HCT116 (cell line): ENCODE results near the gene PHACTR1. TPM values are rescaled to one million over a fixed set of nuclear protein-coding genes. Genes with fewer than 3 reads are reported as not detected.
A peak's percentile ranks its signal among the peaks of the same experiment; 100 is the strongest.

Source experiments
- ATAC-seq: fragments of 200-7000 bp; cut with Tn5 transposase; 2 replicates; pipeline ENCODE4 v1.9.1; 2020; ENCODE audit warnings: mild to moderate bottlenecking, moderate library complexity
- BruUV-seq: library from RNA; stranded (reverse); fragments of 400-500 nt; replicated peaks from 2 replicates; lab custom pipeline; 2021; lab: Mats Ljungman, UMichigan
- CTCF ChIA-PET: fragments of 300-600 bp; sonication (Branson Sonifier 250); formaldehyde crosslinking; loops from one replicate; lab custom pipeline; 2021; ENCODE audit warnings: antibody characterized with exemption; lab: Charles Lee
- POLR2A ChIA-PET: fragments of 300-600, 350-600 bp; sonication (Branson Sonifier 250); formaldehyde crosslinking; loops from one replicate; lab custom pipeline; 2021; ENCODE audit warnings: antibody characterized with exemption; lab: Charles Lee
- RAD21 ChIA-PET, 2 experiments: fragments of 300-600 bp; sonication (Branson Sonifier 250); formaldehyde crosslinking; loops; one replicate each; lab custom pipeline; 2023; ENCODE audit warnings: low total read pairs in 2 of 2; ENCODE audit not compliant: uncharacterized antibody in 2 of 2, unreplicated experiment in 2 of 2, low non-redundant PET in 1 of 2; lab: Charles Lee
- DNase-seq: peaks from one replicate; pipeline ENCODE4 v3.0.0-alpha.2; 2010; ENCODE audit warnings: low read depth, low spot score
- H2AFZ ChIP-seq: fragments of 200-600 bp; shearing (Covaris generic), sonication (generic); 2 replicates; pipeline ENCODE4 v1.6.1; 2017; ENCODE audit warnings: low read depth, mixed run types, mixed read lengths, antibody characterized with exemption, low read length; ENCODE audit not compliant: poor library complexity, severe bottlenecking
- H3K27ac ChIP-seq: 2 replicates; pipeline ENCODE4 v1.5.1; 2012; ENCODE audit warnings: low read depth, low read length
- H3K27me3 ChIP-seq: fragments of 200-600 bp; sonication (generic); 2 replicates; pipeline ENCODE4 v1.6.1; 2016; ENCODE audit warnings: mixed run types, low read length, mixed read lengths; ENCODE audit not compliant: insufficient read depth
- H3K36me3 ChIP-seq, 2 experiments: fragments of 200-500 bp in 1 of 2; fragments of 200-600 bp in 1 of 2; sonication (Bioruptor generic) in 1 of 2; sonication (generic) in 1 of 2; 2 replicates each; pipeline versions ENCODE4 v1.5.1 to v1.6.1; 2014 to 2016; ENCODE audit warnings: low read length in 2 of 2, inconsistent platforms in 1 of 2, mixed read lengths in 1 of 2, mixed run types in 1 of 2; ENCODE audit not compliant: insufficient read depth in 2 of 2, control insufficient read depth in 1 of 2
- H3K4me1 ChIP-seq, 2 experiments: fragments of 200-600 bp in 1 of 2; sonication (generic) in 1 of 2; 2 replicates each; pipeline versions ENCODE4 v1.5.1 to v1.6.1; 2012 to 2017; ENCODE audit warnings: low read length in 2 of 2, inconsistent platforms in 1 of 2, mild to moderate bottlenecking in 1 of 2, mixed read lengths in 1 of 2, mixed run types in 1 of 2, moderate library complexity in 1 of 2; ENCODE audit not compliant: insufficient read depth in 2 of 2, control insufficient read depth in 1 of 2
- H3K4me2 ChIP-seq: fragments of 200-600 bp; sonication (generic); 2 replicates; pipeline ENCODE4 v1.6.1; 2017; ENCODE audit warnings: mixed run types, low read length, mixed read lengths
- H3K4me3 ChIP-seq, 2 experiments: fragments of 200-600 bp in 1 of 2; sonication (generic) in 1 of 2; replicated peaks in 1 of 2; 2 replicates each; pipeline ENCODE4 v1.5.1; 2011 to 2016; ENCODE audit warnings: low read length in 2 of 2, control low read depth in 1 of 2, low read depth in 1 of 2, mild to moderate bottlenecking in 1 of 2, mixed read lengths in 1 of 2, mixed run types in 1 of 2
- H3K79me2 ChIP-seq: fragments of 200-600 bp; sonication (generic); 2 replicates; pipeline ENCODE4 v1.6.1; 2017; ENCODE audit warnings: mild to moderate bottlenecking, mixed run types, low read length, moderate library complexity, mixed read lengths; ENCODE audit not compliant: insufficient read depth
- H3K9ac ChIP-seq: fragments of 200-600 bp; sonication (generic); 2 replicates; pipeline ENCODE4 v1.6.1; 2016; ENCODE audit warnings: low read length, mixed read lengths
- H3K9me2 ChIP-seq: fragments of 200-600 bp; sonication (generic), shearing (Covaris generic); 2 replicates; pipeline ENCODE4 v1.6.1; 2017; ENCODE audit warnings: mixed run types, mild to moderate bottlenecking, moderate library complexity; ENCODE audit not compliant: insufficient read depth
- H3K9me3 ChIP-seq, 2 experiments: fragments of 200-500 bp in 1 of 2; fragments of 200-600 bp in 1 of 2; sonication (Bioruptor generic) in 1 of 2; sonication (generic) in 1 of 2; 2 replicates each; pipeline ENCODE4 v1.6.1; 2014 to 2017; ENCODE audit warnings: low read length in 2 of 2, mixed read lengths in 2 of 2, inconsistent platforms in 1 of 2, low read depth in 1 of 2, mild to moderate bottlenecking in 1 of 2, mixed run types in 1 of 2, moderate library complexity in 1 of 2; ENCODE audit not compliant: control insufficient read depth in 1 of 2, insufficient read depth in 1 of 2
- H4K20me1 ChIP-seq: fragments of 200-600 bp; sonication (generic), shearing (Covaris generic); 2 replicates; pipeline ENCODE4 v1.6.1; 2017; ENCODE audit warnings: mixed run types, mild to moderate bottlenecking, moderate library complexity; ENCODE audit not compliant: insufficient read depth
- ELF1 ChIP-seq: IDR thresholded peaks from 2 replicates; pipeline ENCODE4 v1.6.1; 2012; ENCODE audit warnings: low read depth, borderline replicate concordance
- EZH2phosphoT487 ChIP-seq: fragments of 200-600 bp; IDR thresholded peaks from 2 replicates; pipeline ENCODE4 v1.6.1; 2018; ENCODE audit warnings: antibody characterized with exemption, borderline replicate concordance
- POLR2AphosphoS5 ChIP-seq: IDR thresholded peaks from 2 replicates; pipeline ENCODE4 v1.6.1; 2011; ENCODE audit warnings: mild to moderate bottlenecking, low read depth, low read length, moderate library complexity
- SRF ChIP-seq: IDR thresholded peaks from 2 replicates; pipeline ENCODE4 v1.6.1; 2012; ENCODE audit warnings: low read depth
- TCF7L2 ChIP-seq: IDR thresholded peaks from 2 replicates; pipeline ENCODE4 v1.7.0; 2011; ENCODE audit warnings: borderline replicate concordance, inconsistent platforms; ENCODE audit not compliant: insufficient read depth, insufficient read length; ENCODE audit errors: extremely low read depth
- YY1 ChIP-seq: IDR thresholded peaks from 2 replicates; pipeline ENCODE4 v1.6.1; 2011; ENCODE audit warnings: low read length, low read depth, moderate library complexity, mild to moderate bottlenecking; ENCODE audit not compliant: insufficient replicate concordance; ENCODE audit errors: extremely low read depth
- ZFX ChIP-seq: fragments of 450-650 bp; IDR thresholded peaks from 2 replicates; pipeline ENCODE4 v1.6.1; 2017
- intact Hi-C: fragments of 100-400 bp; cut with micrococcal nuclease; formaldehyde crosslinking; loops from 2 replicates; pipeline ENCODE4 v1.10.0; 2022
- total RNA-seq: library from RNA; stranded (reverse); gene quantifications from one replicate; pipeline ENCODE4 v1.2.1, GENCODE V29; 2021; ENCODE audit not compliant: unreplicated experiment
- TF ChIP-seq, protein P1 (sequence below): IDR thresholded peaks from 2 replicates; pipeline ENCODE4 v1.6.1; 2011; ENCODE audit warnings: mild to moderate bottlenecking, low read length, moderate library complexity; ENCODE audit not compliant: insufficient replicate concordance; ENCODE audit errors: extremely low read depth

PHACTR1 gene
- total RNA-seq, 1 experiment from 2014 or later = 0.17 TPM

DNA sequence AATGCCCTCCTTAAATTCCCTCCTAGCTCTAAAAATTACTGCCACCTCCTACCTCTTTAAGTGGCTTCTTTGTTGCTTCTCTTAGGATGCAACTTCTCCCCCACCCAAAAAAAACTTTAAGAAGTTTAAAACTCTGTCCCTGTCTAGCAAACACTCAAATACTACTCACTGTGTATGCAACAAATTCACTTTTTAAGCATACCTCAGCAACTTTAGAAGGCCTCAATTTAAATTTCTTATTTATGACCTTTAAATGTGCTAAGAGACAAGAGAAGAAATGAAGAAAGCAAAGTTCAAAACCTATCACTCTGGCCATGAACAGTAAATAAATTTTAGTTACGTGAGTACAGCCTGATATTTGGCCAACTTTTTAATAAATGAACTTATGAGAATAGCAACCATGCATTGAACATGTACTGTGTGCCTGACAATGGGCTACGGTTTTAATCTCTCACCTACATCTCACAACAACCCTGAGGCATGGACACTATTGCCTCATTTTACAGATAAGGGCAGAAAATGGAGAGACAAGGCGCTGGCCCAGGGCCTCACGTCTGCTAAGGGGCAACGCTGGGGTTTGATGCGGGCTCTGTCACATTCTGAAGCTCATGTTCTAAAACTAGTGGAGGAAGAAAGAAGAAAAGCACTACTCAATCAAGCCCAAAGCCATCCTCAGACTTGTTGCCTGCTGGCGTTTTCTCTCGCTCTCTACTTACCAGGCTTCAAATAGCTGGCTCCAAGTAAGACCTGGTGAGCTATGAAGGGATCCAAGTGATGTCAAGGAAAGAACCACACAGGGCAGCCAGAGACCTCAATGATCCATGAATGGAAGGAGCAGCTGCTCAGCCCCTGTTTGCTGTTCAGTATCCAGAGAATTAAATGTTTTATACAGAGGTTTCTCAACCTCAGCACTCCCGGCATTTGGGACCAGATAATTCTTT is 512.0 kb downstream of the PHACTR1 start:
- Histone ChIP-seq H3K27me3 (peaks cover 18% of the 10 kb centered on the region), H2AFZ (no peak overlapping the region), H3K36me3 (no peaks in the 10 kb centered on the region), H3K9me2 (no peaks in the 10 kb centered on the region), H3K4me1 (no peaks in the 10 kb centered on the region), H3K27ac (no peak overlapping the region), H3K9me3 (no peaks in the 10 kb centered on the region), H3K9ac (no peak overlapping the region), H3K4me2 (no peak overlapping the region), H4K20me1 (no peaks in the 10 kb centered on the region), H3K79me2 (no peaks in the 10 kb centered on the region), H3K4me3 (no peak overlapping the region)
- DNase-seq (no peak), ATAC-seq (peak; percentile 38; the same call in 1 of the 2 replicates)
- BruUV-seq = no TSS peak
- ChIA-PET CTCF (no interaction called here), POLR2A (no interaction called here), RAD21 (no interaction called here)
- intact Hi-C loops = no loop called here
- TF ChIP-seq ELF1 (no peak), YY1 (no peak), TCF7L2 (no peak), ZFX (no peak), SRF (no peak), POLR2AphosphoS5 (no peak), EZH2phosphoT487 (no peak)
- TF ChIP-seq, protein P1, sequence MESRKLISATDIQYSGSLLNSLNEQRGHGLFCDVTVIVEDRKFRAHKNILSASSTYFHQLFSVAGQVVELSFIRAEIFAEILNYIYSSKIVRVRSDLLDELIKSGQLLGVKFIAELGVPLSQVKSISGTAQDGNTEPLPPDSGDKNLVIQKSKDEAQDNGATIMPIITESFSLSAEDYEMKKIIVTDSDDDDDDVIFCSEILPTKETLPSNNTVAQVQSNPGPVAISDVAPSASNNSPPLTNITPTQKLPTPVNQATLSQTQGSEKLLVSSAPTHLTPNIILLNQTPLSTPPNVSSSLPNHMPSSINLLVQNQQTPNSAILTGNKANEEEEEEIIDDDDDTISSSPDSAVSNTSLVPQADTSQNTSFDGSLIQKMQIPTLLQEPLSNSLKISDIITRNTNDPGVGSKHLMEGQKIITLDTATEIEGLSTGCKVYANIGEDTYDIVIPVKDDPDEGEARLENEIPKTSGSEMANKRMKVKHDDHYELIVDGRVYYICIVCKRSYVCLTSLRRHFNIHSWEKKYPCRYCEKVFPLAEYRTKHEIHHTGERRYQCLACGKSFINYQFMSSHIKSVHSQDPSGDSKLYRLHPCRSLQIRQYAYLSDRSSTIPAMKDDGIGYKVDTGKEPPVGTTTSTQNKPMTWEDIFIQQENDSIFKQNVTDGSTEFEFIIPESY = no peak
